Suppressor macrophage treated with lipopolysaccharide for 4 hours (primary cell): Measurements from ENCODE around the gene RAB35.

Source experiments
- DNase-seq: peaks from one replicate; pipeline ENCODE4 v3.0.0-alpha.2; 2020

The RAB35 gene

GRCh38 chr12:120132054-120132836, 15.7 kb upstream of the RAB35 start:
- no peak for DNase-seq

GRCh38 chr12:120131116-120131515, 14.6 kb upstream of the RAB35 start:
- DNase-seq, result no peak

- DNase-seq, result no peak
Measured at GRCh38 chr12:120130011-120130410, 13.5 kb upstream of the RAB35 start.

- DNase-seq, result peak; percentile 91
Measured at GRCh38 chr12:120126635-120127005, 10.1 kb upstream of the RAB35 start.

GRCh38 chr12:120125792-120126634, 9.5 kb upstream of the RAB35 start:
- no peak for DNase-seq

- DNase-seq, result no peak
Measured at GRCh38 chr12:120125029-120125428, 8.5 kb upstream of the RAB35 start.

- peak; percentile 69 for DNase-seq
Measured at GRCh38 chr12:120121766-120122293, 5.3 kb upstream of the RAB35 start.

GRCh38 chr12:120121343-120121742, 4.8 kb upstream of the RAB35 start:
- DNase-seq, result no peak

DNA sequence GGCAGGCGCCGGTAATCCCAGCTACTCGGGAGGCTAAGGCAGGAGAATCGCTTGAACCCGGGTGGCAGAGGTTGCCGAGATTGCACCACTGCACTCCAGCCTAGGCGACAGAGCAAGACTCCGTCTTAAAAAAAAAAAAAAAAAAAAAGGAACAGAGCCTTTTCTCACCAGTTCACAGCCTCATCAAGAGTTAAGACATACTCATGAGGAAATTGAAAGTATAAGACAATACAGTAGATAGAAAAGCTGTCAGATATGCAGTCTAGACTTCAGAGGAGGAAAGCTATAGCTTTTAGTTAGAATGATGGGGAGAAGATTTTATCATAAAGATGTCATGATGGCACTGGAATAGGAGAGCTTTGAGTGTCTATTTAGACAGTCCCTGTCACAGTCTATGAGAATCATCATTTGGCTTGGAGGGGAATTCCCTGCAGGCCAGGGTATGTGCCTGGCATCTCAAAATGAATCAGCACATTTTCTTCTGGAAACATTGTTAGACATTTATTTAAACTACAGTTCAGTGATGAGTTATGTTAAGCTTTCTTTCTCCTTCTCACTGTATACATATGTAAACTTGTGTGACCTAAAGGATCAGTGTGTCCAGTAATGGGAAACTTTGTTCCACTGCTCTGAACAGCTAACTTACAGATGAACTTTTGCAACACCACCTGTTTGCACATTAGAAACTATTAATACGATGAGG, 2.9 kb upstream of the RAB35 start:
- DNase-seq, result peak; percentile 74

GRCh38 chr12:120118321-120119061, 1.9 kb upstream of the RAB35 start:
- DNase-seq, result peak; percentile 44

GRCh38 chr12:120117961-120118320, 1.4 kb upstream of the RAB35 start:
- no peak for DNase-seq

DNA sequence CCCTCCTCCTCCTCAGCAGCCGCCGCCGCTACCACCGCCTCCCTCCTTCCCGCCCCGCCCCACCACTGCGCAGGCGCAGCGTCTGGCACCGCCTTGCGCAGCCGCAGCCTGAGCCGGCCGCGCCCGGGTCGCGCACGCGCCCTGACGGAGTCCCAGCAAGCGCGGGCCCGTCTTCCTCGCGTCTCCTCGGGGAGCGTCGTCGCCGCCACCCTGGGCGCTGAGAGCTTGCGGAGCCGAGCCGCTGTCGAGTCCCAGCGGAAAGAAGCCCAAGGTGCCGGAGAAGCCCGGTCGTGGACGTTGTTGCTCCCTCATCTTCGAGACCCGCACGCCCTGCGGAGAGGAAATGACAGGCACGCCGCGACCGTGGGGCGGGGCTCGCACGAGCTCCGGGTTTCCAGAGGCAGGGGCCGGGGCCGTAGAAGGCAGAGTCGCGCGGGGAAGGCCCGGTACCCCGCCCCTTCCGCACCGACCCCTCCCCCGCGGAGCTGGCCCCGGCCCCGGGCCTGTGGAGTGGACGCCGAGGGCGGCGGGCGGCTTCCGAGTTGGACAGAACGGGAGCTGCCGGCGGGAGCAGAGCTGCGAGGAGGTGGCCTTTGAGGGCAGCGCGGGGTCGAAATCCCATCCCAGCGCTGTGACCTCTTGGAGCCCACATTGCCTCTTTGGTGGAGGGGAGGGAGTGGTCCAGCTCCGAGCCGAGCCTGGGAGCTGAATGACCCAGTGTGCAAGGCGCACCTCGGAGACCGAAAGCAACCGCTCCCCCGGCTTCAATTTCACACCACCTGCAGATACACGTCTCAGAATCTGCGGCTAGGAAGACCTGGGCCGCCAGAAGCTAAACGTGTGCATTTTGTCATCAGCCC, 469 bp upstream of the RAB35 start:
- peak; percentile 99 for DNase-seq

GRCh38 chr12:120115692-120116440, 687 bp downstream of the RAB35 start:
- peak; percentile 55 for DNase-seq

- no peak for DNase-seq
Measured at GRCh38 chr12:120115066-120115465, 1.5 kb downstream of the RAB35 start.

DNA sequence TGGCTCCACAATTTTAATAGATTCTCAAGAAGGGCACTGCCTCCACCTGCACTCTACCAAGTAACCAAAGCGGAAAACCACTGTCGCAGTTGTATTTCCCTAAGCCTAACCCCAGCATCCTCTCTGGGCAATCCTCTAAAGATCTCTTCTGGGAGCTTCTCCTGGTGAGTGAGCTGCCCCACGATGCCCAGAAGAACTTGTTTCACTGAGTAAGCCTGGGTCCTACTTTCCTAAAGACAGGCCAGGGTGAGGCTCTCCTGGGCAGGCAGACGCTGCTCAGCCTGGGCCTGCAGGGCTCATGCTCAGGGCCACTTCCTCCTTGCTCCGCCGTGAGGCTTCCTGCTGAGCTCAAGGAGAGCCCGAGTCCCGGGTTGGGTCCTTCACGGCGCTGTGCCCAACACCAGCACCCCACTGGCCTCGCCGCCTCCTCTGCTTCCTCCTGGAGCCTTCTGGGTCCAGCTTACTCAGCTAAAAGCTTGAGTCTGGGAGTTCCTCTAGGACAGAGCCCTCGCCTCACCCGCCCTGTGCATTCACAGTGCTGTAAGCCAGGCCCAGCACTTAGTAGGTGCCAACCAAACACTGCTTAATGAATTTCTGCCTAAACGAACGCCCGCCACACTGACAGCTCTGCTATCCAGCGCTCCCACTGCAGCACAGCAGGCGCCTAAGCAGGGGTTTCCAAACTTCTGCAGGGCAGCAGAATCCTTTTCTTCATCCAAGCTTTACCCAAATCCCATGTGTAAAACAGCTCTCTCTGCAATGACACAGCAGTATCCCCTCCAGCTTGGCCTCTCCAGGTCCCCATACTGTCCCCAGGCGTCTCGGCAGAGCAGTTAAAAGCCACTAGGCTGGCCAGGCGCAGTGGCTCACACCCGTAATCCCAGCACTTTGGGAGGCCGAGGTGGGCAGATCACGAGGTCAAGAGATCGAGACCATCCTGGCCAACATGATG, 5.7 kb downstream of the RAB35 start:
- DNase-seq, result peak; percentile 88

DNA sequence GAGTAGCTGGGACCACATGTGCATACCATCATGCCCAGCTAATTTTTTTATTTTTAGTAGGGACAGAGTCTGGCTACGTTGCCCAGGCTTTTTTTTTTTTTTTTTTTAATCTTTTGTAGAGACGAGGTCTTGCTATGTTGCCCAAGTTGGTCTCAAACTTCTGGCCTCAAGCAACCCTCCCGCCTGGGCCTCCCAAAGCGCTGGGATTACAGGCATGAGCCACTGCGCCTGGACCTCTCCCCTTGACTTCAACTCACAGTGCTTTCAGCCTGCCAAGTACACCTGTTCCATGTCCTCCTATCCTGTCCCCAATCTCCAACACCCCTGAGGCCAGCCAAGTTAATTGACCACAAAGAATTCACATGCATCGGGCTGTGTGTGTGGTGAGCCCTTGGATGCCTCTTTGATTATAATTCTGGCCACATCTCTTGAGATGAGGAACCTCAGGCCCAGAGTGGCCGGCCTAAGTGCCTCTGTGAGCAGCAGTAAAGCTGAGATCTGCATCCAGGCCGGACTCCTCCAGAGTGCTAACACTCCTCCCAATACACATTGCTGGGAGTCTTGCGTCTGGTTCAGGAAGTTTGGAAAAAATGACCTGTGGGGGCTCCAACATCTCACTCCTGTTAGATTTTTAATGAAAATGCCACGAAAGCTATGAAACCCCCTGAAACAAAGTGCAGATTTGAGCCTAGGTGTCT, 6.8 kb downstream of the RAB35 start:
- no peak for DNase-seq

GRCh38 chr12:120106151-120106550, 10.4 kb downstream of the RAB35 start:
- DNase-seq, result no peak

GRCh38 chr12:120103371-120103770, 13.2 kb downstream of the RAB35 start:
- no peak for DNase-seq

GRCh38 chr12:120103044-120103338, 13.6 kb downstream of the RAB35 start:
- no peak for DNase-seq
